Dermis microvascular lymphatic vessel endothelial cell (primary cell): Measurements from ENCODE around the gene CTSD. TPM values are rescaled to one million over a fixed set of nuclear protein-coding genes. Genes with fewer than 3 reads are reported as not detected.
A peak's percentile ranks its signal among the peaks of the same experiment; 100 is the strongest.
"Not testable (repeated sequence)": the region's sequence is repeated elsewhere in the genome, so short reads cannot be mapped to it uniquely, and the experiment has no call there.

Source experiments
- DNase-seq, 2 donors: peaks; one replicate each; pipeline versions ENCODE4 v3.0.0 to v3.0.0-alpha.2; 2010; ENCODE audit warnings: low read depth in 2 of 2
- total RNA-seq: library from RNA; depleted of rRNA; stranded (reverse); fragments of >200 nt; gene quantifications from 2 replicates; pipeline ENCODE4 v1.2.1, GENCODE V29; 2014

The CTSD gene
- total RNA-seq, result 105 and 909 TPM in 2 replicates

DNA sequence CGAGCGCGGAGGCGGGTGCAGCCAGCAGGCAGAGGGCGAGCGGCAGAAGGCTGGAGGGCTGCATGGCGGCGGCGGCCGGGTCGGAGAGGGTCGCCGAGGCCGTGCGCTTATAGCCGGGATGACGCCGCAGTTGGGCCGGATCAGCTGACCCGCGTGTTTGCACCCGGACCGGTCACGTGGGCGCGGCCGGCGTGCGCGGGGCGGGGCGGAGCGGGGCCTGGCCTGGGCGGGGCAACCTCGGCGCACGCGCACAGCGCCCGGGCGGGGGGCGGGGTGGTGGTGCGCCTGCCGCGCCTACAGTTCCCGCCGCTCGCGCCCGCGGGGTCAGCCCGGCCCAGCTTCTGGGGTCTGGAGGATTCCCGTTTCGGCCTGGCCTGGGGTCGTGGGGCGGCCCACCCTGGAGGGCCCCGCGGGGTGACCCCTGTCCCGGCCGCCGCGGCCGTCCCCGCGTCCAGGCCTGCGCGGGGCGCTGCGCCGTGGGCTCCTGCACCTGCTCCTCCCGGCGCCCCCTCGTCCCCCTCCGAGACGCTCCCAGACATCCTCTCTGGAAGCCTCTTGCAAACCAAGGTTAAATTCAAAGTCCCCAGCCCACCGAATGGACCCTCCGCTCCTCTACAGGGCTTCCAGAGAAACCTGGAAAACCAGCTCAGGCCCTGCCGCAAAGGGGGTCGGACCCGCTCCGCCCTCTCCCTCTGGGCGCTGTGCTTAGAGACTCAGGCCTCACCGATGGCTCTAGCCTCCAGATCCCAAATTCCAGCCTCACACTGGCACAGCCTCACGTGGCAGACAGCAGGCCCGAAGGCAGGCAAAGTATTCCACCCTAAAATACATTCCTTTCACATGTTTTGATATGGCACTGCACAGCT lies at the start of gene CTSD:
CTSD (minus strand) TSS at position 132 of the 866 bp plus-strand sequence; CDS start at position 64, 68 bp downstream.
- peak; percentile 58 to 87 for DNase-seq

- DNase-seq, result not testable (repeated sequence)
Measured at GRCh38 chr11:1813356-1813755, 49.6 kb upstream of the CTSD start.

DNA sequence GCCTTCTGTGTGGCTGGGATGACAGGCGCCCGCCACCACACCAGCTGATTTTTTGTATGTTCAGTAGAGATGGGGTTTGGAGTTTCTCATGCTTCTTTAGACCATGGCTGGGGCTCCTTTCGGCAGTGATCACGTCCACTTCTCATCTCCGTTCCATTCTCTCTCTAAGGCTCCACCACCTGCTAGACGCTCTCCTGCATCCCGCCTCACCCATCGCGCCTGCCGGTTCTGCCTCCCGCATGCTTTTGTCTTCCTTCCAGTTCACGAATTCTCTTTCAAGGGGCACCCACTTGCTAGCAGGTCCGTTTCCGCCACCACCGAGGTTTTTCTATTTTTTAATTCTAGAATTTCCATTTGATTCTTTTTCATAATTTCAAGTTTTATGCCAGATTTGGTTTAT lies 49.1 kb upstream of the CTSD start:
- DNase-seq, result no peak

DNA sequence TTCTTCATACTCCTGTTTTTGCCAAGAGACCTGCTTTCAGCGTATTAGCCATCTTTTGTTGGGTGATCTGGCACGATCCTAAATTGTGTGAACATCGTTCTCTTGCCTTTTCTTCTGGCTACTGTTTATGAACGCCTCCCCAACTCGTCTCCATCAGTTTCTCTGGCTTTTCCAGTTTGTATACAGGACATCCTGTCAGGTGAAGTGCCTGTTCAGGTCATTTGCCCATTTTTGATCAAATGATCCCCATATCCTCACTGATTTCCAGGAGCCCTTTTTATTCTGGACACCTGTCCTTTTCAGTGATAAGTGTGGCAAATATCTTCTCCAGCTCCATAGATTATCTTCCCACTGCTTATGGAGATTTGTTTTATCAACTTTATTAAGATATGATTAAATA lies 48.5 kb upstream of the CTSD start:
- no peak for DNase-seq

- no peak for DNase-seq
Measured at GRCh38 chr11:1810761-1811160, 47.0 kb upstream of the CTSD start.

DNA sequence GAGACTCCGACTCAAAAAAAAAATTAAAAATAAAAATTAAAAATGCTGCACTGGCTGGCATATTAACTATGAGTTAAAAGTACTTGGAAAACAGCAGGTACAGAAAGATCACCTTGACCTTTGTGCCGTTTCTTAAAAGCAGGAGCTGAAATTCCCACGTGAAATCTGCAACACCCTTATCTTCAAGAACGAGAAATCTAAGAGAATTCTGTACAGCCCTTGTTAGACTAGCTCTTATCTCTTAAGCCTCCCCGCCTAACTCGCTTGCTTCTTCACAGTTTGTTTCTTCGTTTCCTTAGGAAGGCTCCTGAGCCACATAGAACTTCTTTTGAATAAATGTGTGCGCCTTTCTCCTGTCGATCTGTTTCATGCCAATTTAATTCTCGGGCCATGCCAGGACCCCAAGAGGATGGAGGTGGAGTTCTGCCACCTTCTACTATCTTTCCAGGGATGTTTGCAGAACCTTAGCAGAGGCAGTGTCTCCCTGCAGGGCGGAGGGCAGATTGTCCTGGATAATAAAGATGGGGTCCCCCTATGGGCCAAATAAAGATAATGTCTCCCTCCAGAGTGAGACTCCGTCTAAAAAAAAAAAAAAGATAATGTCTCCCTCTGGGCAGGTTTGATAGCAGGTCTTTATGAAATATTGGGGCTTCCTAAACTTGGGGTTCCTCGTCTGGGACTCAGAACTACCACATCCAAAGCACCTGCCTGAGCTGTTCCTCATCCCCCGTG lies 43.7 kb upstream of the CTSD start:
- no peak for DNase-seq

- no peak for DNase-seq
Measured at GRCh38 chr11:1805525-1805924, 41.8 kb upstream of the CTSD start.

- not testable (repeated sequence) for DNase-seq
Measured at GRCh38 chr11:1803835-1804519, 40.2 kb upstream of the CTSD start.

DNA sequence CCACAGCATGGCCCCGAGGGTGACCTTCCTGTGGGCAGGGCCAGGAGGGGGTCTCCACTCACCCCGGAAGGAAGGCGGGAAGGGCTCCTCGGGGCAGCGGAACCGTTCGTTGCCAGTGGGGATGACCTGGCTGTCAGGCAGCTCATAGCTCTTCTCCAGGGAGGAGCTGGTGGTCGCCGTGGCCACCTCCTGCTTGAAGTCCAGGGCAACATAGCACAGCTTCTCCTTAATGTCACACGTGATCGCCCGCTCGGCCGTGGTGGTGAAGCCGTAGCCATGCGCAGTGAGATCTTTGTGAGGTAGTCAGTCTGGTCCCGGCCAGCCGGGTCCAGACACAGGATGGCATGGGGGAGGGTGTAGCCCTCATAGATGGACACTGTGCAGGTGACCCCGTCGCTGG lies 39.5 kb upstream of the CTSD start:
- DNase-seq, result no peak

- no peak for DNase-seq
Measured at GRCh38 chr11:1797391-1798125, 33.8 kb upstream of the CTSD start.

GRCh38 chr11:1796413-1797011 lies 32.8 kb upstream of the CTSD start:
- no peak for DNase-seq

DNA sequence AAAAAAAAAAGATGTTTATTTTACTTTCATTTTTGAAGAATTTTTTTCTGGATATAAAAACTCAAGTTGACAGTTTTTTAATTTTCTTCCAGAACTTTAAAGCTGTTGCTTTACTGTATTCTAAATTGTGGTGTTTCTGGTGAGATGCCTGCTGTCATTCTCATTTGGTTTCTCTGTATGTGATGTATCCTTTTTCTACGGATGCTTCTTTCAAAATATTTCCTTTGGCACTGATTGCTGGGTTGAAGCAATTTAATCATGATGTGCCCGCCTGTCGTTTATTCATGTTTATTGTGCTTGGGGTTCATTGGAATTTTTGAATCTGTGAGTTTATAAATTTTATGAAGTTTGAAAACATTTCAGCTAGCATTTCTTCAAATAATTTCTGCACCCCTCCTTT lies 29.4 kb upstream of the CTSD start:
- no peak for DNase-seq

GRCh38 chr11:1792461-1792860 lies 28.7 kb upstream of the CTSD start:
- no peak for DNase-seq

DNA sequence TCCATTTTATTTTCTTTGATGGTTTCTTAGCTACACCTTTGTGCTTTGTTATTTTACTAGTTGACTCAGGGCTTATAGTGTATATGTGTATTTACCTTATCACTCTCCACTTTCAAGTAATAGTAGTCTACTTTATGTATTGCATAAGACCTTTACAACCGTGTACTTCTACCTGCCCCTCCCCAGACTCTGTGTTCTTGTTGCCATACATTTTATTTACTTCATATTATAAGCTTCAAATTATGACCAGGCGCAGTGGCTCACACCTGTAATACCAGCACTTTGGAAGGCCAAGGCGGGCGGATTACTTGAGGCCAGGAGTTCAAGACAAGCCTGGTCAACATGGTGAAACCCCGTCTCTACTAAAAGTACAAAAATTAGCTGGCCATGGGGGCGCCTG lies 28.2 kb upstream of the CTSD start:
- DNase-seq, result no peak

DNA sequence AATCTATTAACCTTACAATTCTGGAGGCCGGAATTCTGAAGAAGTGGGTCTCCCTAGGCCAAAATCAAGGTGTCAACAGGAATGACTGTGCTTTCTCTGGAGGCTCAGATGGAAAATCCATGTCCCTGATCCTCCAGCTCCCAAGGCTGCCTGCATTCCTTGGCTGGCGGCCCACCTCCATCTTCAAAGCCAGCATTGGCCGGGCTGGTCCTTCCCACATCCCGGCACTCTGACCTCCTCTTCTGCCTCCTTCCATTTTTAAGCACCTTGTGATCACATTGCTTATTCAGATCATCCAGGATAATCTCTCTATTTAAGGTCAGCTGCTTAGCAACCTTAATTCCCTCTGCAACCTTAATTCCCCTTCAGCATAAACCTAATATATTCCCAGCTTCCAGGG lies 22.7 kb upstream of the CTSD start:
- no peak for DNase-seq

GRCh38 chr11:1785749-1786413 lies 22.2 kb upstream of the CTSD start:
- DNase-seq, result no peak

DNA sequence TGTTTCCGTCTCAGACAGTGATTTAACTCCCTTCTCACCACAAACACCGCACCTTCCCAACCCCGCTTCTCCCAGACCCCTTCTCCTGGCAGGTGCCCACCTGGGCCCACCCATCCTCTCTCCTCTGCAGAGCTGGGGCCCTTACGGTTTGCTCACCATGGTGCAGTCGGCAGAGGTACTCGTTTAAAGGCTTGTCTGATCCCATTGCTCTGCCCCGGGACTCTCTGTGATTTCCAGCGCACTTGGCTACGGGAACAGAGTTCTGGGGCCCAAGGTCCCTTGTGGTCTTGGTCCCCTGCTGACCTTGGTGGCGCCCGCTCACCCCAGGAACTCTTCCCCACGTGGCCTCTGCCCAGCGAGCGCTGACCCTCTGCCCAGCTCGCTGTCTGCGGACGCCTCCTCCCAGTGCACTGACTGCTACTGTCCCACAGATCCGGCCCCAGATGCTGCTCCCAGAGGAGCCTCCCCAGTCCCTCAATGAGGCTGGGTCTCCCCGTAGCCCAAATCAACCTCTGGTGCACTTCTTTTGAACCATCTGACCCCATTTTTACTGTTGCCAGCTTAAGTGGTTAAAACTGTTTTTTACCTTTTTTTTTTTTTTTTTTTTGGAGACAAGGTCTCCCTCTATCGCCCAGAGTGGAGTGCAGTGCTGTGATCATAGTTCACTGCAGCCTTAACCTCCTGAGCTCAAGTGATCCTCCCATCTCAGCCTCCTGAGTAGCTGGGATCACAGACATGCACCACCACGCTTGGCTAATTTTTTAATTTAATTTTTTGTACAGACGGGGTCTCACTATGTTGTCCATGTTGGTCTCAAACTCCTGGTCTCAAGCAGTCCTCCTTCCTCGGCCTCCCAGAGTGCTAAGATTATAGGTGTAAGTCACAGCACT lies 21.3 kb upstream of the CTSD start:
- no peak for DNase-seq

GRCh38 chr11:1783725-1784529 lies 20.2 kb upstream of the CTSD start:
- no peak for DNase-seq
